GM12875 (cell line): ENCODE data around the gene AURKAIP1.
"Not testable (repeated sequence)": the region's sequence is repeated elsewhere in the genome, so short reads cannot be mapped to it uniquely, and the experiment has no call there.

Source experiments
- H3K4me3 ChIP-seq: one replicate; pipeline ENCODE4 v1.5.1; 2011; ENCODE audit warnings: low read depth, low read length, control low read depth
- TF ChIP-seq, protein P1 (sequence below): IDR thresholded peaks from 2 replicates; pipeline ENCODE4 v1.5.1; 2011; ENCODE audit warnings: low read depth, mild to moderate bottlenecking, control low read depth, inconsistent platforms, low read length, moderate library complexity, borderline replicate concordance; ENCODE audit not compliant: insufficient read depth

Gene AURKAIP1

DNA sequence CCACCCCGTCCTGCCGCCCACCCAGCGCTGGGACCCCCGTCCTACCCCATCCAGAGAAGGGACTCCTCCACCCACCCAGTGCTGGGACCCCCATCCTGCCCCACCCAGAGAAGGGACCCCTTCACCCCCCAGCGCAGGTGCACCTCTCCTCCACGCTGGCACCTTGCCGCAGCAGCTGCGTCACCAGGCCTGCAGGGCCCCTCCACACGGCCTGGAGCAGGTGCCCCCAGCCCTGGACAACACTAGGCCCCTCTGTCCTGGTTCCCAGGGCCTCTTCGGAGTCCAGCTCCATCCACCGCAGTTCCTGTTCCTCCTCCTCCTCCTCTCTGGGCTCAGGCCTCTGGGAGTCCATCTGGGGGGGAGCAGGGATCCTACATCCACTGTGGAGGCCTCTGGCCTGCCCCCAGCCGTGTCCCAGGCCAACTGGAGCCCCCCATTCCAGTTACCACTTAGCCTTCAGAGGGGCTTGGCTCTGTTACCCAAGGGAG, 45.7 kb upstream of the AURKAIP1 start:
- TF ChIP-seq, protein P1, sequence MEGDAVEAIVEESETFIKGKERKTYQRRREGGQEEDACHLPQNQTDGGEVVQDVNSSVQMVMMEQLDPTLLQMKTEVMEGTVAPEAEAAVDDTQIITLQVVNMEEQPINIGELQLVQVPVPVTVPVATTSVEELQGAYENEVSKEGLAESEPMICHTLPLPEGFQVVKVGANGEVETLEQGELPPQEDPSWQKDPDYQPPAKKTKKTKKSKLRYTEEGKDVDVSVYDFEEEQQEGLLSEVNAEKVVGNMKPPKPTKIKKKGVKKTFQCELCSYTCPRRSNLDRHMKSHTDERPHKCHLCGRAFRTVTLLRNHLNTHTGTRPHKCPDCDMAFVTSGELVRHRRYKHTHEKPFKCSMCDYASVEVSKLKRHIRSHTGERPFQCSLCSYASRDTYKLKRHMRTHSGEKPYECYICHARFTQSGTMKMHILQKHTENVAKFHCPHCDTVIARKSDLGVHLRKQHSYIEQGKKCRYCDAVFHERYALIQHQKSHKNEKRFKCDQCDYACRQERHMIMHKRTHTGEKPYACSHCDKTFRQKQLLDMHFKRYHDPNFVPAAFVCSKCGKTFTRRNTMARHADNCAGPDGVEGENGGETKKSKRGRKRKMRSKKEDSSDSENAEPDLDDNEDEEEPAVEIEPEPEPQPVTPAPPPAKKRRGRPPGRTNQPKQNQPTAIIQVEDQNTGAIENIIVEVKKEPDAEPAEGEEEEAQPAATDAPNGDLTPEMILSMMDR: no peak
- H3K4me3 ChIP-seq: no peak overlapping the region

DNA sequence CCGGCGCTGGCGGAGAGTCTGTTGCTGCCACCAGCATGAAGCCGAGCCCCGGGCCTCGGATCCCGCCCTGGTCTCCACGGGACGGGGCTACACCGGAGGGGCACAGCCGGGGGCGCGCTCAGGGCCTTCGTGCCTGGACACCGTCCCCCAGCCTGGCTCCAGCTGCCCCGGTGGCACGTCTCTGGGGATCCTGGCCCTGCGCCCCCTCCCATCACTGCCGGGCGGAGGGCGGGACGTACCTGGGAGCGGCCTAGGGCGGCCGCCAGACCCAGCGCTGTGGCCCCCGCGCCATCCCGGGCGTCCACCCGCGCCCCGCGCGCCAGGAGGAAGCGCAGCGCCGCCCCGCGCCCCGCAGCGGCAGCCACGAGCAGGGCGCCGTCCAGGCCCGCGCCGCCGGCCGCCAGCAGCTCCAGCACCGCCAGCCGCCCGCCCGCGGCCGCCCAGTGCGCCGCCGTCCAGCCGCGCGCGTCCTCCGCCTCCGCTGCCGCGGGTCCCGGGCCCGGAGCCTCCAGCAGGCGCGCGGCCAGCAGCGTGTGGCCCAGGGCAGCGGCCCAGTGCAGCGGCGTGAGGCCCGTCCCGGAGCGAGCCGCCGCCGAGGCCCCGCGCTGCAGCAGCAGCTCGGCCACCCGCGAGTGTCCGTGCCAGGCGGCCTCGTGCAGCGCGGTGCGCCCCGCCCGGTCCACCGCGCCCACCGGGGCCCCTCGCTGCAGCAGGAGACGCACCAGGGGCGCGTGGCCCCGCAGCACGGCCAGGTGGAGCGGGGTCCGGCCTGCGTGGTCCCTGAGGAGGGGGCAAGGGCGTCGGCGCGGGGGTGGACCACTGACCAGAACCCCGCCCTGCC, 45.0 kb upstream of the AURKAIP1 start:
- TF ChIP-seq, protein P1: no peak
- no peak overlapping the region for H3K4me3 ChIP-seq

DNA sequence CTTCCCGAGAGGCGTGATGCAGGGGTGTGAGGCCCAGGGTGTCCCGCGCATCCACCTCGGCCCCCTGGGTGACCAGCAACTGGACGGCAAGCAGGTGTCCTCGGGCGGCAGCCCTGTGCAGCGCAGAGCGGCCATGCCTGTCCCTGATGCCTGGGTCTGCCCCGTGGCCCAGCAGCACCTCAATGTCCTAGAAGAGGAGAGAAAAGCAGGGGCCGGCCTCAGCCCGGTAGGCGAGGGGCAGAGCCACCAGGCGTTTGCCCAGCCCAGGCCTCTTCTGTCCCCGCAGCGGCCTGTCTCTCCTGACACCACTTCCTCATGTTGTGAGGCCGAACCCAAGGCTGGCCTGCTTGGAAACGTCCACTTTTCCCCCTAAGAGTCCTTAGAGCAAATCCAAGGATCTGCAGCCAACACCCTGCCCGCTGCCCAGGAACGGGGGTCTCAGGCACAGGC, 44.4 kb upstream of the AURKAIP1 start:
- H3K4me3 ChIP-seq: no peak overlapping the region
- TF ChIP-seq, protein P1: no peak

DNA sequence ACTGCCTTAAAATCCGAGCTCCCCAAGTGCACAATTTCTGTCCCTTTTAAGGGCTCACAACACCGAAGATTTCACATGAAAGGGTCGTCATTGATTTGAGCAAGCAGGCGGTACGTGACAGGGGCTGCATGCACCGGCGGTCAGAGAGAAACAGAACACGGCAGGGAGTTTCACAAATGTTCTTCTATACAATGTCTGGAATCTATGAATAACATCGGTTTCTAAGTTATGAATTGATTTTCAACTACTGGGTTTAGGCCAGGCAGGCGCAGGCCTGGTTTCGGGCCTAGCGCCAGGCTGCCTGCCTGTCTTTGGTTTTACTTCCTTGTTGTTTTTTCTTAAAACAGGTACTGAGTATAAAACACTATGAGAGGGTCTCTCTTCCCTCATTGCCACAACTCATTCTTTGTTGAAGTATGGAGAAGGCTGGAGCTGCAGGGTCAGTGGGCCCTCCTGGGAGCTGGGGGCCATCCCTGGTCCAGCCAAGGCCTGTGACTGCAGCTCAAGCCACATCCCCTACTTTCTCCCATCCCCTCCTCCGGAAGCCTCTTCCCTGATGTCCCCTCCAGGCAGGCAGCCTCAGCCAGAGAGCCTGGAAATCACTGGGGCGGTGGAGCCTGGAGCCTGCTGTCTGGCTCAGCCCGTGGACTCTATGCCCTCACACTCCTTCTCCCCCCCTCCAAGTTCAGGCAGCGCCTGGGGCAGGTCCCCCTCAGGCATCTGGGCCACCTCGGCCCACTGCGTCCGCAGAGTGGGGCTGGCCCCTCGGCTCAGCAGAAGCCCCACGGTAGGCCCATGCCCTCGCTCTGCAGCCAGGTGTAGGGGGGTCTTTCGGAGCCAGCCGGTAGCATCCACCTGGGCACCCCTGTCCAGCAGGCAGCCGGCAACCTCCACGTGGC, 43.7 kb upstream of the AURKAIP1 start:
- TF ChIP-seq, protein P1: no peak
- H3K4me3 ChIP-seq: no peak overlapping the region

DNA sequence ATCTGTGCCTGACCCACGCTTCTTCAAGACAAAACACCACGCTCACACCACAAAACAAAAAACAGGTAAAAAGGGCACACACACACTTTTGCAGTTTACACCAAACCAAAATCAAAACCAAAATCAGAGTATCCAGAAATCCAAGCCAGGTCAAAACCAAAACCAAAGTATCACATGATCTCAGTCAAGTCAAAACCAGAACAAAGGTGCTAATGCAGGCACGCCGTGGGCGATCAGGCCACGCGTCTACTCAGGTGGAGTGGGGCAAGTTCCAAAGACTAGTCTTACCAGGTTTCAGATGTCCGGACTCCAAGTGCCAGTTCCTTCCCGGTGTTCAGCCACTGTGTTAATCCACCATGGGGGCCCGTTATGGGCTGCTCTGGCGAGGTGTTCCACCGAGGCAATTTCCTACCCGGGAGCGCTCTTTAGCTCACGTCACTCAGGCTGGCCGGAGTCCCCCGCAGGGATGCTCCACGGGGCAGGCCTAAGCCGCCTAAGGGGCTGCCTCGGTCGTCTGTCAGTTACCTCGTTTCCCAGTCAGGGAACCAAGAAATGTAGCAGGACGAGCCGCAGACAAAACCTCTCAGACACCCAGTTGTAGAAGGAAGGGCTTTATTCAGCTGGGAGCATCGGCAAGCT, 42.9 kb upstream of the AURKAIP1 start:
- not testable (repeated sequence) for H3K4me3 ChIP-seq

DNA sequence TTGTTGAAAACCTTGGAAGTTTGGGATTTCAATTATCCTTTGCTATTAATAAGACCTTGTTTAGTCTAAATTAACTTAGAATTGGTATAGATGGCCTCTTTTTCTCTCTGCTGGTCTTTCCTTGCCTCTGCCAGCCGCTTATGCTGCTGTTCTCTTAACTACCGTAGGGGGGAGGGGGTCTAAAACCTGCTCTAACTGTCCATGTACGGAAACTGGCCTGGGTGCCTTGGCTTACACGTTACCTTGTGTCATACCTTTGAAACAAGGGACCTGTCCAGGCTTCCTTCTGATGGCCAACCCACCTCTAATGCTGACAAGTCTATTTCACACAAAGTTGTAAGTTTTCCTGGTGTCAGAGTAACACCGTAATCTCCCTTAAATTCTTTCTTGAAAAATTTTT, 42.4 kb upstream of the AURKAIP1 start:
- H3K4me3 ChIP-seq: not testable (repeated sequence)

DNA sequence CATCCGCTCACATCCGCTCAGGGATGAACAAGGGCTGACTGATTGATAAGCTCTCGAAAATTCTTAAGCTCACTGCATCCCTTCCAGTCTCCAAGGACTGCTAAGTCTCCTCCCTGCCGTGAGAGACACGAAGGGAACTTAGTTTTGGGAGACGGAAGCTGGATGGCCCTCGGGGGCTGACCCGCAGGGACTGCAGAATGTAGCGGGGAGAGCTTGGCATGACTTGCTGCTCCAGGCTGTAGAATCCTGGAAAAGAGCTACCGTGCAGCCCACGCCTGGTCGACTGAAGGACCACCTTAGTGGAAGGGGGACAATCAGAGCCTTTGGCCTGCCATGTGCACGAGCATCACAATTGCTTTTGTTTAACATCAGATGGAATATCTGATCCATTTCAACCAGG, 40.7 kb upstream of the AURKAIP1 start:
- TF ChIP-seq, protein P1: no peak
- no peak overlapping the region for H3K4me3 ChIP-seq

DNA sequence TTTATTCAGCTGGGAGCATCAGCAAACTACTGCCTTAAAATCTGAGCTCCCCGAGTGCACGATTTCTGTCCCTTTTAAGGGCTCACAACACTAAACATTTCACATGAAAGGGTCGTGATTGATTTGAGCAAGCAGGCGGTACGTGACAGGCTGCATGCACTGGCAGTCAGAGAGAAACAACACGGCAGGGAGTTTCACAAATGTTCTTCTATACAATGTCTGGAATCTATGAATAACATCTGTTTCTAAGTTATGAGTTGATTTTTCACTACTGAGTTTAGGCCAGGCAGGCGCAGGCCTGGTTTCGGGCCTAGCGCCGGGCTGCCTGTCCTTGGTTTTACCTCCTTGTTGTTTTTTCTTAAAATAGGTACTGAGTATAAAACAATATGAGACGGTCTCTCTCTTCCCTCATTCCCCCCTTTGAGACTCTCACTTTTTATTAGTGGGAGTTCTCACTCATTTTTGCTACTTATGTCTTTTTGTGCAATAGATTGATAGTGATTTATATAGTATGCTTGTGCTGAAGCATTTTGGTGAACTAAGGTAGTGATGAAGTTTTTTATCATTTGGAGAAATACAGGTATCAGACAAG, 37.4 kb upstream of the AURKAIP1 start:
- H3K4me3 ChIP-seq: not testable (repeated sequence)
